ENCODE data around the gene KRTAP5-3.

The KRTAP5-3 gene

GRCh38 chr11:1563697-1564534 lies 44.3 kb downstream of the KRTAP5-3 start:
- DNase-seq: no peak

GRCh38 chr11:1563149-1563638 lies 45.1 kb downstream of the KRTAP5-3 start:
- no peak for DNase-seq

GRCh38 chr11:1562469-1563148 lies 45.7 kb downstream of the KRTAP5-3 start:
- no peak for DNase-seq

- DNase-seq: no peak
These were observed 46.3 kb downstream of the KRTAP5-3 start for GRCh38 chr11:1561955-1562354.

GRCh38 chr11:1561266-1561665 lies 47.0 kb downstream of the KRTAP5-3 start:
- no peak for DNase-seq

- no peak for DNase-seq
These were observed 47.5 kb downstream of the KRTAP5-3 start for GRCh38 chr11:1560649-1561251.

- no peak for DNase-seq
These were observed 48.1 kb downstream of the KRTAP5-3 start for GRCh38 chr11:1560002-1560648.

- no peak for DNase-seq
These were observed 48.9 kb downstream of the KRTAP5-3 start for GRCh38 chr11:1559111-1559951.

GRCh38 chr11:1558775-1559110 lies 49.5 kb downstream of the KRTAP5-3 start:
- no peak for DNase-seq

- DNase-seq: no peak
These were observed 50.1 kb downstream of the KRTAP5-3 start for GRCh38 chr11:1557904-1558774.
